Sigmoid colon (tissue), 7 donors: Measurements from ENCODE around the gene STK32B. TPM values are rescaled to one million over a fixed set of nuclear protein-coding genes. Genes with fewer than 3 reads are reported as not detected.

ENCODE experiments used
- DNase-seq: peaks from one replicate; pipeline ENCODE4 v3.0.0-alpha.2; 2019
- H3K27ac ChIP-seq, 4 donors: fragments of 200-600 bp; sonication (generic); one replicate each; pipeline ENCODE4 v1.5.1; 2016 to 2019; ENCODE audit warnings: mild to moderate bottlenecking in 1 of 4
- H3K27me3 ChIP-seq, 3 donors: fragments of 200-600 bp; sonication (generic); one replicate each; pipeline ENCODE4 v1.5.1; 2019; ENCODE audit warnings: mild to moderate bottlenecking in 1 of 3
- H3K36me3 ChIP-seq, 4 donors: fragments of 200-600 bp; sonication (generic); one replicate each; pipeline ENCODE4 v1.5.1; 2016 to 2019
- H3K4me1 ChIP-seq, 4 donors: fragments of 200-600 bp; sonication (generic); one replicate each; pipeline ENCODE4 v1.5.1; 2017 to 2019
- H3K4me3 ChIP-seq, 4 donors: fragments of 200-600 bp; sonication (generic); one replicate each; pipeline ENCODE4 v1.5.1; 2017 to 2019; ENCODE audit warnings: mild to moderate bottlenecking in 2 of 4, moderate library complexity in 1 of 4
- H3K9me3 ChIP-seq, 4 donors: fragments of 200-600 bp in 3 of 4; sonication (generic) in 3 of 4; one replicate each; pipeline versions ENCODE4 v1.5.1 to v1.6.1; 2013 to 2019
- EP300 ChIP-seq, 4 donors: sonication (generic); formaldehyde crosslinking; IDR thresholded peaks; one replicate each; pipeline ENCODE4 v1.6.1; 2017; ENCODE audit warnings: antibody characterized with exemption in 4 of 4
- POLR2A ChIP-seq, 2 donors: fragments of 450-650 bp; IDR thresholded peaks; one replicate each; pipeline ENCODE4 v1.6.1; 2016; ENCODE audit warnings: antibody characterized with exemption in 2 of 2, mild to moderate bottlenecking in 2 of 2, moderate library complexity in 2 of 2
- POLR2AphosphoS5 ChIP-seq, 4 donors: sonication (generic); formaldehyde crosslinking; IDR thresholded peaks; one replicate each; pipeline ENCODE4 v1.6.1; 2017; ENCODE audit warnings: antibody characterized with exemption in 4 of 4
- WGBS, 2 donors: extraction: QIAGEN DNeasy Blood & Tissue Kit; methylation state at CpG; one replicate each; pipeline ENCODE4 v1.1.7; 2013; 5-methylcytosine and 5-hydroxymethylcytosine counted together
- intact Hi-C: fragments of 100-400 bp; cut with DNase I; formaldehyde crosslinking; loops from one replicate; pipeline ENCODE4 v1.15.1; 2023
- polyA plus RNA-seq, 3 donors: library from polyadenylated mRNA; stranded (reverse); fragments of 200-250 nt; gene quantifications; one replicate each; pipeline ENCODE4 v1.2.3, GENCODE V29; 2013
- total RNA-seq, 4 donors: library from RNA; depleted of rRNA; stranded (reverse); fragments of >200 nt; gene quantifications; one replicate each; pipeline ENCODE4 v1.1.0, GENCODE V29; 2016
- TF ChIP-seq, protein P1 (sequence below), 4 experiments: fragments of 450-650 bp in 3 of 4; fragments of 200-600 bp in 1 of 4; IDR thresholded peaks; one replicate each; pipeline ENCODE4 v1.5.1; 2016 to 2019; ENCODE audit warnings: antibody characterized with exemption in 4 of 4, mild to moderate bottlenecking in 3 of 4, moderate library complexity in 2 of 4
- donor health status: healthy with polysubstance abuse.
- donor health status: Bipolar disorder and iron deficiency.
- donor health status: healthy.

The STK32B gene
- total and polyA plus RNA-seq, 7 donors = 0.23 to 3.9 (median 1.8) TPM

- H3K27ac ChIP-seq = no peak overlapping the region
- no peak for DNase-seq
- no peaks in the 10 kb centered on the region for H3K27me3 ChIP-seq
- intact Hi-C loops = no loop called here
- TF ChIP-seq POLR2AphosphoS5 (IDR thresholded peaks at IDR 0.05) = no peak
- TF ChIP-seq, protein P1, sequence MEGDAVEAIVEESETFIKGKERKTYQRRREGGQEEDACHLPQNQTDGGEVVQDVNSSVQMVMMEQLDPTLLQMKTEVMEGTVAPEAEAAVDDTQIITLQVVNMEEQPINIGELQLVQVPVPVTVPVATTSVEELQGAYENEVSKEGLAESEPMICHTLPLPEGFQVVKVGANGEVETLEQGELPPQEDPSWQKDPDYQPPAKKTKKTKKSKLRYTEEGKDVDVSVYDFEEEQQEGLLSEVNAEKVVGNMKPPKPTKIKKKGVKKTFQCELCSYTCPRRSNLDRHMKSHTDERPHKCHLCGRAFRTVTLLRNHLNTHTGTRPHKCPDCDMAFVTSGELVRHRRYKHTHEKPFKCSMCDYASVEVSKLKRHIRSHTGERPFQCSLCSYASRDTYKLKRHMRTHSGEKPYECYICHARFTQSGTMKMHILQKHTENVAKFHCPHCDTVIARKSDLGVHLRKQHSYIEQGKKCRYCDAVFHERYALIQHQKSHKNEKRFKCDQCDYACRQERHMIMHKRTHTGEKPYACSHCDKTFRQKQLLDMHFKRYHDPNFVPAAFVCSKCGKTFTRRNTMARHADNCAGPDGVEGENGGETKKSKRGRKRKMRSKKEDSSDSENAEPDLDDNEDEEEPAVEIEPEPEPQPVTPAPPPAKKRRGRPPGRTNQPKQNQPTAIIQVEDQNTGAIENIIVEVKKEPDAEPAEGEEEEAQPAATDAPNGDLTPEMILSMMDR (IDR thresholded peaks at IDR 0.05) = no peak
- TF ChIP-seq EP300 (IDR thresholded peaks at IDR 0.05) = no peak
- no peak for TF ChIP-seq POLR2A (IDR thresholded peaks at IDR 0.05)
- 72 to 81% methylated on average over 1 of the region's 1 CpG for WGBS, 2 donors
- no peak overlapping the region for H3K4me3 ChIP-seq
- no peaks in the 10 kb centered on the region for H3K36me3 ChIP-seq
- no peaks in the 10 kb centered on the region for H3K9me3 ChIP-seq
- H3K4me1 ChIP-seq = no peaks in the 10 kb centered on the region
Observed at GRCh38 chr4:5110901-5111300, 59.6 kb downstream of the STK32B start.

DNA sequence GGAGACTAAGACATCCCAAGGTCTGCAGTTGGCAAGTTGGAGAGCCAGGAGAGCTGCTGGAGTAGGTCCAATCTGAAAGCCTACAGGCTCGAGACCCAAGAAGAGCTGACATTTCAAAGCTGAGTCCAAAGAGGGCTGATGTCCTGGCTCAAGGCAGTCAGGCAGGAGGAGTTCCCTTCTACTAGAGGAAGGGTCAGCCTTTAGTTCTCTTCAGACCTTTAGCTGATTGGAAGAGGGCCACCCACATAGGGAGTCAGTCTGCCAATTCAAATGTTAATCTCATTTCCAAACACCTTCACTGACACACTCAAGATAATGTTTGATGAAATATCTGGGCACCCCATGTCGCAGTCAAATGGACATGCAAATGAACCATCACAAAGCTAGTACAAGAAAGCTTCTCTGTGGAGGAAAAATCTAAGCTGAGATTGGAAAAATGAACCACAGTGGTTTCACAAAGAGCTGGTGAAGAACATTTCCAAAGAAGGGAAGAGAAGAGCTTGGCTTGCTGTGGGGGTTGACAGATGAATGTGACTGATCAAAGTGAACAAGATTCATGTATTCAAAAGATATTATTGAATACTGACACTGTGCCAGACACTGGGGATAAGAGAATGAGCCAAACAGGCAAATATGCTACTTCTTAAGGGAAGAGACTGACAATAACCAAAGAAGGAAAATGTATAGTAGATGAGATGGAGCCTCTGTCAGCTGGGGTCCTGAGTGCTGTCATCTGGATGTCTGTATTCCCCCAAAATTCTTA is 61.2 kb downstream of the STK32B start:
- H3K9me3 ChIP-seq = no peaks in the 10 kb centered on the region
- TF ChIP-seq POLR2AphosphoS5 (IDR thresholded peaks at IDR 0.05) (no peak), EP300 (IDR thresholded peaks at IDR 0.05) (no peak), POLR2A (IDR thresholded peaks at IDR 0.05) (no peak)
- TF ChIP-seq, protein P1 (IDR thresholded peaks at IDR 0.05) = no peak
- no peak overlapping the region for H3K27ac ChIP-seq
- DNase-seq = no peak
- no peak overlapping the region for H3K4me3 ChIP-seq
- H3K4me1 ChIP-seq = no peaks in the 10 kb centered on the region
- 65 to 78% methylated on average over 2 of the region's 2 CpGs for WGBS, 2 donors
- intact Hi-C loops = no loop called here
- H3K27me3 ChIP-seq = no peaks in the 10 kb centered on the region
- H3K36me3 ChIP-seq = no peaks in the 10 kb centered on the region

GRCh38 chr4:5114950-5115349 is 63.7 kb downstream of the STK32B start:
- H3K4me1 ChIP-seq = peaks cover 0 to 3% (median 0%) of the 10 kb centered on the region in 4 donors
- H3K27ac ChIP-seq = no peak overlapping the region
- H3K9me3 ChIP-seq = no peaks in the 10 kb centered on the region
- no peaks in the 10 kb centered on the region for H3K36me3 ChIP-seq
- no peak for TF ChIP-seq POLR2AphosphoS5 (IDR thresholded peaks at IDR 0.05)
- TF ChIP-seq, protein P1 (IDR thresholded peaks at IDR 0.05) = no peak
- TF ChIP-seq POLR2A (IDR thresholded peaks at IDR 0.05) = no peak
- TF ChIP-seq EP300 (IDR thresholded peaks at IDR 0.05) = no peak
- intact Hi-C loops = no loop called here
- 23 to 31% methylated on average over 1 of the region's 1 CpG for WGBS, 2 donors
- no peak for DNase-seq
- no peaks in the 10 kb centered on the region for H3K27me3 ChIP-seq
- no peak overlapping the region for H3K4me3 ChIP-seq

- WGBS, 2 donors = 82 to 86% methylated on average over 6 of the region's 6 CpGs
- TF ChIP-seq POLR2A (IDR thresholded peaks at IDR 0.05) = no peak
- TF ChIP-seq POLR2AphosphoS5 (IDR thresholded peaks at IDR 0.05) = no peak
- TF ChIP-seq EP300 (IDR thresholded peaks at IDR 0.05) = no peak
- TF ChIP-seq, protein P1 (IDR thresholded peaks at IDR 0.05) = no peak
- H3K36me3 ChIP-seq = no peaks in the 10 kb centered on the region
- H3K4me3 ChIP-seq = no peak overlapping the region
- intact Hi-C loops = no loop called here
- no peaks in the 10 kb centered on the region for H3K27me3 ChIP-seq
- no peak for DNase-seq
- H3K4me1 ChIP-seq = peaks cover 0 to 3% (median 0%) of the 10 kb centered on the region in 4 donors
- no peak overlapping the region for H3K27ac ChIP-seq
- no peaks in the 10 kb centered on the region for H3K9me3 ChIP-seq
Observed at GRCh38 chr4:5118091-5118786, 67.0 kb downstream of the STK32B start.
